Parathyroid adenoma (tissue), 2 donors: ENCODE results near the gene KLRC1.
"Not testable (repeated sequence)": the region's sequence is repeated elsewhere in the genome, so short reads cannot be mapped to it uniquely, and the experiment has no call there.

Source experiments
- H2AFZ ChIP-seq: fragments of 300-600 bp; sonication (generic); one replicate; pipeline ENCODE4 v1.7.0; 2017; ENCODE audit warnings: antibody characterized with exemption, mild to moderate bottlenecking
- H3K27ac ChIP-seq: fragments of 300-600 bp; sonication (generic); one replicate; pipeline ENCODE4 v1.7.0; 2017
- H3K27me3 ChIP-seq: fragments of 300-600 bp; sonication (generic); one replicate; pipeline ENCODE4 v1.7.0; 2017; ENCODE audit warnings: low read length; ENCODE audit not compliant: control insufficient read depth, insufficient read depth
- H3K36me3 ChIP-seq: fragments of 300-600 bp; sonication (generic); one replicate; pipeline ENCODE4 v1.7.0; 2017; ENCODE audit warnings: low read length; ENCODE audit not compliant: control insufficient read depth, insufficient read depth
- H3K4me1 ChIP-seq: fragments of 300-600 bp; sonication (generic); one replicate; pipeline ENCODE4 v1.7.0; 2017; ENCODE audit warnings: control low read depth
- H3K4me2 ChIP-seq: fragments of 300-600 bp; sonication (generic); one replicate; pipeline ENCODE4 v1.7.0; 2017; ENCODE audit warnings: low read length
- H3K4me3 ChIP-seq: fragments of 300-600 bp; sonication (generic); one replicate; pipeline ENCODE4 v1.7.0; 2017; ENCODE audit warnings: low read depth, low read length
- H3K79me2 ChIP-seq: fragments of 300-600 bp; sonication (generic); one replicate; pipeline ENCODE4 v1.7.0; 2017; ENCODE audit warnings: control low read depth
- H3K9ac ChIP-seq: fragments of 300-600 bp; sonication (generic); one replicate; pipeline ENCODE4 v1.7.0; 2017; ENCODE audit warnings: mild to moderate bottlenecking
- H3K9me3 ChIP-seq: fragments of 300-600 bp; sonication (generic); one replicate; pipeline ENCODE4 v1.7.0; 2017; ENCODE audit warnings: low read length; ENCODE audit not compliant: control insufficient read depth
- CTCF ChIP-seq: fragments of 300-600 bp; sonication (generic); IDR thresholded peaks from one replicate; pipeline ENCODE4 v1.7.0; 2017; ENCODE audit warnings: antibody characterized with exemption, mild to moderate bottlenecking
- donor health status: primary hyperparathyroidism.

KLRC1 gene

GRCh38 chr12:10472808-10473207 is 19.6 kb upstream of the KLRC1 start:
- H3K27ac ChIP-seq, H2AFZ ChIP-seq, H3K4me3 ChIP-seq, H3K36me3 ChIP-seq, H3K4me2 ChIP-seq, H3K27me3 ChIP-seq, H3K9me3 ChIP-seq, H3K9ac ChIP-seq, H3K4me1 ChIP-seq, H3K79me2 ChIP-seq: not testable (repeated sequence)

GRCh38 chr12:10469701-10470100 is 16.5 kb upstream of the KLRC1 start:
- Histone ChIP-seq H3K4me1 (no peaks in the 10 kb centered on the region), H2AFZ (no peak overlapping the region), H3K27me3 (no peaks in the 10 kb centered on the region), H3K4me3 (no peak overlapping the region), H3K4me2 (no peak overlapping the region), H3K27ac (no peak overlapping the region), H3K9me3 (no peaks in the 10 kb centered on the region), H3K9ac (no peak overlapping the region), H3K79me2 (no peaks in the 10 kb centered on the region), H3K36me3 (no peaks in the 10 kb centered on the region)
- no peak for TF ChIP-seq CTCF

GRCh38 chr12:10466311-10466710 is 13.1 kb upstream of the KLRC1 start:
- no peak overlapping the region for H3K9ac ChIP-seq
- no peaks in the 10 kb centered on the region for H3K79me2 ChIP-seq
- H3K4me2 ChIP-seq = no peak overlapping the region
- no peak overlapping the region for H2AFZ ChIP-seq
- H3K4me3 ChIP-seq = no peak overlapping the region
- H3K27me3 ChIP-seq = no peaks in the 10 kb centered on the region
- no peaks in the 10 kb centered on the region for H3K4me1 ChIP-seq
- no peak for TF ChIP-seq CTCF
- no peaks in the 10 kb centered on the region for H3K36me3 ChIP-seq
- no peaks in the 10 kb centered on the region for H3K9me3 ChIP-seq
- H3K27ac ChIP-seq = no peak overlapping the region

- peaks cover 3% of the 10 kb centered on the region for H3K9me3 ChIP-seq
- H3K9ac ChIP-seq = no peak overlapping the region
- no peak overlapping the region for H2AFZ ChIP-seq
- H3K79me2 ChIP-seq = no peaks in the 10 kb centered on the region
- no peak overlapping the region for H3K4me3 ChIP-seq
- H3K27ac ChIP-seq = no peak overlapping the region
- no peaks in the 10 kb centered on the region for H3K27me3 ChIP-seq
- TF ChIP-seq CTCF = no peak
- no peak overlapping the region for H3K4me2 ChIP-seq
- H3K4me1 ChIP-seq = no peaks in the 10 kb centered on the region
- H3K36me3 ChIP-seq = no peaks in the 10 kb centered on the region
These were observed 4.6 kb upstream of the KLRC1 start for GRCh38 chr12:10457760-10458159.

GRCh38 chr12:10456856-10457255 is 3.7 kb upstream of the KLRC1 start:
- no peak for TF ChIP-seq CTCF
- peaks cover 3% of the 10 kb centered on the region for H3K9me3 ChIP-seq
- H3K4me3 ChIP-seq = no peak overlapping the region
- no peak overlapping the region for H3K4me2 ChIP-seq
- no peak overlapping the region for H3K9ac ChIP-seq
- no peaks in the 10 kb centered on the region for H3K4me1 ChIP-seq
- H2AFZ ChIP-seq = no peak overlapping the region
- no peaks in the 10 kb centered on the region for H3K27me3 ChIP-seq
- no peaks in the 10 kb centered on the region for H3K36me3 ChIP-seq
- H3K79me2 ChIP-seq = no peaks in the 10 kb centered on the region
- H3K27ac ChIP-seq = no peak overlapping the region
